ENCODE data around the gene CFAP157. TPM values are rescaled to one million over a fixed set of nuclear protein-coding genes. Genes with fewer than 3 reads are reported as not detected.

Gene CFAP157
- total RNA-seq, 1 donor from 2014 or later = 8.0 TPM

DNA sequence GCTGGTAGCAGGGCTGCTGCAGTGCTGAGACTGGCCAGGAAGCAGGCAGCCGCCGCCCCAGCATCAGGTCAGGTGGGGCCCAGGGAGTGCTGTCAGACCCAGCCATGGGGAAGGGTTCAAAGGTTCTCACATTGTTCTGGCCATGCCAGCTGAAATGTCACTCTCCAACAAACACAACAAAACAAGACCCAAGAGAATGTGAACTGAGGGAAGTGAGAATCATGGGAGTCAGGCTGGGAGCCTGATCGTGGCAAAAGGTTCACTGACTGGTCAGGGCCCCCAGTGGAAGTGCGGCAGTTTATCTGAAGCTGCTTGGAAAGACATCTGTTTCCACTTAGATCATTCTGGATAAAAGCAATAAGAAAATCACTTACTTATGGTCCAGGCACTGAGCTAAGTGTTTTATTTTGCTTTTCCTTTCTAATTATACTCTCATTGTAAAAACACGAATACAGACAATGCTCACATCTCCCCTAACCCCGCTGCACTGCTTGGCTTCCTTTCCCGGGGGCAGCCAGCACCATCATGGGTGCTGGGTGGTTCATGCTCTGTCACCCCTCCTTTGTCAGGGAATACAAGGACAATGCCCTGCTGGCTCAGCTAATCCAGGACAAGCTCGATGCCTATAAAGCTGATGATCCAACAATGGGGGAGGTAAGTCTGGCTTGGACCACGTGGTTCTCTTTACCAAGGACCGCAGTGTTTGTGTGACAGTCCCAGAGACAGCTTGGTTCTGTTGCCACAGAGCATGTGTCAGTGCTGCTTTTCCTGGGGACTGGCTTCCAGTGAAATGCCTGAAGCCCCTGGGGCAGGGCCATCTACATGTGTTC lies 41.9 kb upstream of the CFAP157 start:
- Mint-ChIP-seq H3K4me1 (ENCODE audit: unreplicated experiment) (peaks cover 41% of the 10 kb centered on the region), H3K36me3 (peaks cover 20% of the 10 kb centered on the region), H3K4me3 (peak overlapping the region; percentile 58), H3K27ac (peak overlapping the region; percentile 79), H3K9me3 (no peaks in the 10 kb centered on the region), H3K27me3 (no peaks in the 10 kb centered on the region)
- no peak for DNase-seq (ENCODE audit: extremely low spot score, unreplicated experiment)
- TF ChIP-seq, protein P1, sequence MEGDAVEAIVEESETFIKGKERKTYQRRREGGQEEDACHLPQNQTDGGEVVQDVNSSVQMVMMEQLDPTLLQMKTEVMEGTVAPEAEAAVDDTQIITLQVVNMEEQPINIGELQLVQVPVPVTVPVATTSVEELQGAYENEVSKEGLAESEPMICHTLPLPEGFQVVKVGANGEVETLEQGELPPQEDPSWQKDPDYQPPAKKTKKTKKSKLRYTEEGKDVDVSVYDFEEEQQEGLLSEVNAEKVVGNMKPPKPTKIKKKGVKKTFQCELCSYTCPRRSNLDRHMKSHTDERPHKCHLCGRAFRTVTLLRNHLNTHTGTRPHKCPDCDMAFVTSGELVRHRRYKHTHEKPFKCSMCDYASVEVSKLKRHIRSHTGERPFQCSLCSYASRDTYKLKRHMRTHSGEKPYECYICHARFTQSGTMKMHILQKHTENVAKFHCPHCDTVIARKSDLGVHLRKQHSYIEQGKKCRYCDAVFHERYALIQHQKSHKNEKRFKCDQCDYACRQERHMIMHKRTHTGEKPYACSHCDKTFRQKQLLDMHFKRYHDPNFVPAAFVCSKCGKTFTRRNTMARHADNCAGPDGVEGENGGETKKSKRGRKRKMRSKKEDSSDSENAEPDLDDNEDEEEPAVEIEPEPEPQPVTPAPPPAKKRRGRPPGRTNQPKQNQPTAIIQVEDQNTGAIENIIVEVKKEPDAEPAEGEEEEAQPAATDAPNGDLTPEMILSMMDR (conservative IDR thresholded peaks at IDR 0.05) = no peak

DNA sequence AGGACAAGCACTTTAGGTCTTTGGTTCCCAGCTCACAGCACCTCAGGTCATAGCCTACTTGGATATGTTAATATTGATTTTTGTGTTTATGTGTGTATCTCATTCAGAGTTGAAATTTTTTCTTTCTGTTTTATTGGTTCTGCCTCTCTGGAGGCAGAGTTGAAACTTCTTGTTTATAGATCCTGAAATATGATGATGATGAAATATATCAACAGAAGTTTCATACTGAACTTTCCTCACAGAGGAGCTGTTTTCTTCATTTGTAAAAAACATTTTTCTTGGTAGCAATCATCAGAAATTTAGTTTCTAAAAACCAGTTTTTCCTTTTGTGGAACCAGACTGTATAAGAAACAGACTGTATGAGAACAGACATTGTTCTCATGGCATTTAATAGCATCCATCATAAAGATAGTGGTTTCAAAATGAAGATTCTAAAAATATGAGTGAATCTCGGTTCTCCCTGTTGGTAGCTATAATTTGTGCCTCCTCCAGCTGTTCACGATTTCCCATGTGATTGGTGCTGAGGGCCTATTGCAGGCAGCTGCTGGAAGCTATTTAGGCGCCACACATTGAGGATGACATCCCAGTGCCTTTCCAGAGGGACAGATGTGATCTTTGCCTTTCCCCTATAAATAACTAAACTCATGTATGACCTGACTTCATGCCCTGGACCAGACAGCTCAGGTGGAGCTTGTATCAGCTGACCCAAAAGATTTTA lies 39.5 kb upstream of the CFAP157 start:
- TF ChIP-seq, protein P1 (conservative IDR thresholded peaks at IDR 0.05) = no peak
- H3K27me3 Mint-ChIP-seq = no peaks in the 10 kb centered on the region
- no peak for DNase-seq (ENCODE audit: extremely low spot score, unreplicated experiment)
- no peaks in the 10 kb centered on the region for H3K9me3 Mint-ChIP-seq
- no peak overlapping the region for H3K27ac Mint-ChIP-seq
- H3K36me3 Mint-ChIP-seq = peaks cover 25% of the 10 kb centered on the region
- no peak overlapping the region for H3K4me3 Mint-ChIP-seq
- peaks cover 33% of the 10 kb centered on the region for H3K4me1 Mint-ChIP-seq (ENCODE audit: unreplicated experiment)

DNA sequence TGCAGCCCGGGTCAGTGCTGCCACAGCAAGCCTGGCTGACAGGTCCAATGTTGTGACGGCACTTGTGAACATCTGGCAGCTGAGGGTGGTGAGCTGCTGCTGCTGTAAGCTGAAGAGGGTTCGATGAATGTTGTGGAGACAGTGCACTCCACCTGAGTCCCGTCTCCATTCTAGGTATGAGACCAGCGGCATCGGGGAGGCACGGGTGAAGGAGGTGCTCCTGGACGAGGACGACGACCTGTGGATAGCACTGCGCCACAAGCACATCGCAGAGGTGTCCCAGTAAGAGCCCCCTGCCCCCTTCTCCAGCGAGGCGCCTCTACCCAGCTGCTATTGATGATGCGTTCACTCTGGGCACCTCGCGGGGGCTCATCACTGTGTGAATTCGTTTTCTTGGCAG lies 38.9 kb upstream of the CFAP157 start:
- no peak overlapping the region for H3K27ac Mint-ChIP-seq
- no peak for DNase-seq (ENCODE audit: extremely low spot score, unreplicated experiment)
- peaks cover 22% of the 10 kb centered on the region for H3K36me3 Mint-ChIP-seq
- peaks cover 29% of the 10 kb centered on the region for H3K4me1 Mint-ChIP-seq (ENCODE audit: unreplicated experiment)
- no peak overlapping the region for H3K4me3 Mint-ChIP-seq
- TF ChIP-seq, protein P1 (conservative IDR thresholded peaks at IDR 0.05) = no peak
- no peaks in the 10 kb centered on the region for H3K9me3 Mint-ChIP-seq
- H3K27me3 Mint-ChIP-seq = no peaks in the 10 kb centered on the region

DNA sequence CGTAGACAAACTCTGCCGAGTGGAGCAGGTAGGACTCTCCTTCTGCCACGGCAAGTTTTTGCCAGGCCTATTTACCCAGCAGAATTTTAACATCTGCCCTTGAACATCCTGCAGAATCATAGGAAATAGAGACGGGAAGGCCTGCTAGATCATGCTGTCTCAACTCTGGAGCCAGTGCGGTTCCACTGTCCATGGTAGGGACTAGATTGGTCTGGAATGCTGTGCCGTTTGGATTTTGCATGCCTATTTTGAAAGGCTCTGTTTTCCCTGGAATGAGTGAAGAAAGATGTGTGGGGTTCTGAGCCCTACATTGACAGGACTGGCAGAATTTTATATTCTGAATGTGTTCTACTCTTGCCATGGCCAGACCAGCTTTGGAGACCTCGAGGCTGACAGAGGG lies 33.6 kb upstream of the CFAP157 start:
- TF ChIP-seq, protein P1 (conservative IDR thresholded peaks at IDR 0.05) = no peak
- no peak overlapping the region for H3K27ac Mint-ChIP-seq
- H3K4me1 Mint-ChIP-seq (ENCODE audit: unreplicated experiment) = no peaks in the 10 kb centered on the region
- H3K27me3 Mint-ChIP-seq = no peaks in the 10 kb centered on the region
- no peak overlapping the region for H3K4me3 Mint-ChIP-seq
- DNase-seq (ENCODE audit: extremely low spot score, unreplicated experiment) = no peak
- peaks cover 24% of the 10 kb centered on the region for H3K36me3 Mint-ChIP-seq
- no peaks in the 10 kb centered on the region for H3K9me3 Mint-ChIP-seq

DNA sequence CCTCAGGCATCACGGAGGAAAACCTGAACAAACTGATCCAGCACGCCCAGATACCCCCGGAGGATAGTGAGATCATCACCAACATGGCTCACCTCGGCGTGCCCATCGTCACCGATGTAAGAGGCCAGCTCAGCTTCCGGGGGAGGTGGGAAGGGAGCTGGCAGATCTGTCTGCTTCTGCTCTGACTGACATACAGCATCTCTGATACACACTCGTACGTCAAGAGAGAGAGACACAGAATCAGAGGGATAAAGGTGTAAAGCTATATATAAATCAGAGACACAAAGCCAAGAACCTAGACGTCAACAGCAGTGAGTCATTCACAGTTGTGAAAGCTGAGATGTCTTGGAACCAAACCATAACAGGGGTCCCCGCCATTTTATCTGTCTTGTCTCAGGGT lies 30.1 kb upstream of the CFAP157 start:
- peaks cover 29% of the 10 kb centered on the region for H3K36me3 Mint-ChIP-seq
- no peaks in the 10 kb centered on the region for H3K27me3 Mint-ChIP-seq
- TF ChIP-seq, protein P1 (conservative IDR thresholded peaks at IDR 0.05) = no peak

More for the DNA sequence above, 30.1 kb upstream of the CFAP157 start:
- Mint-ChIP-seq H3K4me3 (no peak overlapping the region), H3K27ac (no peak overlapping the region), H3K9me3 (no peaks in the 10 kb centered on the region), H3K4me1 (ENCODE audit: unreplicated experiment) (no peaks in the 10 kb centered on the region)
- DNase-seq (ENCODE audit: extremely low spot score, unreplicated experiment) = no peak

All from type B pancreatic cell (in vitro differentiated cells).